ENCODE results near the gene RNF144A.

DNA sequence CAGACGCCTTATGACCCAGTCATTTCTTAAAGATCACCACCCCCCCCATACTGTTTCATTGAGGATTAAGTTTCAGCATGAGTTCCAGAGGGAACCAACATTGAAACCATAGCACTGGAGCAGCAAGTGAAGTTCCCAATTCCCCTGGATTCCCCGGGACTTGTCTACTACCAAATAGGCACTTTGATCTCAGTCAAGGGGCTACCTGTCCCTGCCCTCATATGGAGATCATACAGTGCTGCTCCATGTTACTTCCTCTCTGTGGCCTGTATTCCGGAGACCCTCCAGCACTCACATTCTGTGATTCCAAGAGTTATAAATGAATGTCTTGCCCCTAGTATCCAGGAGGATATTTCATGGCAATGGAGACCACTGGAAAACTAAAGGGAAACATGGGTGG lies 42.5 kb downstream of the RNF144A start:
- no peak for TF ChIP-seq CTCF (IDR thresholded peaks at IDR 0.05)
- no peak for TF ChIP-seq ZNF281 (CRISPR knock-in tag; IDR thresholded peaks at IDR 0.05)
- no peak for TF ChIP-seq SOX15 (CRISPR knock-in tag; IDR thresholded peaks at IDR 0.05)
- TF ChIP-seq, protein P1, sequence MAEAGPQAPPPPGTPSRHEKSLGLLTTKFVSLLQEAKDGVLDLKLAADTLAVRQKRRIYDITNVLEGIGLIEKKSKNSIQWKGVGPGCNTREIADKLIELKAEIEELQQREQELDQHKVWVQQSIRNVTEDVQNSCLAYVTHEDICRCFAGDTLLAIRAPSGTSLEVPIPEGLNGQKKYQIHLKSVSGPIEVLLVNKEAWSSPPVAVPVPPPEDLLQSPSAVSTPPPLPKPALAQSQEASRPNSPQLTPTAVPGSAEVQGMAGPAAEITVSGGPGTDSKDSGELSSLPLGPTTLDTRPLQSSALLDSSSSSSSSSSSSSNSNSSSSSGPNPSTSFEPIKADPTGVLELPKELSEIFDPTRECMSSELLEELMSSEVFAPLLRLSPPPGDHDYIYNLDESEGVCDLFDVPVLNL (CRISPR knock-in tag; IDR thresholded peaks at IDR 0.05; ENCODE audit: borderline replicate concordance, low read depth): no peak
- no peak for TF ChIP-seq GABPB1 (CRISPR knock-in tag; IDR thresholded peaks at IDR 0.05)
- no peak for TF ChIP-seq CREB1 (CRISPR knock-in tag; IDR thresholded peaks at IDR 0.05)
- no peak for TF ChIP-seq TEAD4 (CRISPR knock-in tag; IDR thresholded peaks at IDR 0.05)
- TF ChIP-seq, protein P2, sequence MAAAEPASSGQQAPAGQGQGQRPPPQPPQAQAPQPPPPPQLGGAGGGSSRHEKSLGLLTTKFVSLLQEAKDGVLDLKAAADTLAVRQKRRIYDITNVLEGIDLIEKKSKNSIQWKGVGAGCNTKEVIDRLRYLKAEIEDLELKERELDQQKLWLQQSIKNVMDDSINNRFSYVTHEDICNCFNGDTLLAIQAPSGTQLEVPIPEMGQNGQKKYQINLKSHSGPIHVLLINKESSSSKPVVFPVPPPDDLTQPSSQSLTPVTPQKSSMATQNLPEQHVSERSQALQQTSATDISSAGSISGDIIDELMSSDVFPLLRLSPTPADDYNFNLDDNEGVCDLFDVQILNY (CRISPR knock-in tag; IDR thresholded peaks at IDR 0.05): no peak
